ENCODE data around the gene IMMP2L. TPM values are rescaled to one million over a fixed set of nuclear protein-coding genes. Genes with fewer than 3 reads are reported as not detected.
A peak's percentile ranks its signal among the peaks of the same experiment; 100 is the strongest.

IMMP2L gene
- polyA plus RNA-seq, 1 donor from 2014 or later, result 23.2 TPM

DNA sequence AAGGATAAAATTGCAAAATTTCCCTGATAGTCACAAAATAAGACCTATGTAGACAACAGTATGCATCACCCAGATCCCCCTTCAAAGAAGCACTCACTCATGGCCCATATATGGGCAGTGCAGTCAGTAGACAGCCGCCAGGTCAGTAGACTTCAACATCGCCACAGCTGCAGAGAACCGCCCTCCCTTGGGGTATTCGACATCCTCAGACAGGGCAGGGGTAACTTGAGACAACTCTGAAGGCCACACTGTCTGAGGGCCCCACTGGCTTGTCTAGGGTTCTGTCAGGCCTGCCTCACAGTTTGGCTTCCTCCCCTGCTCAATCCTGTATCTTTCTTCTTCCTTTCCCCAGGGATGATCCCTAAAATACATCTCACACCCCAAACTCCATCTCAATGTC is 172.3 kb downstream of the IMMP2L start:
- Mint-ChIP-seq H3K4me1 (peaks cover 13 to 18% (median 16%) of the 10 kb centered on the region in 3 donors), H3K27ac (no peak overlapping the region), H3K9me3 (peaks cover 0 to 9% (median 0%) of the 10 kb centered on the region in 3 donors)

DNA sequence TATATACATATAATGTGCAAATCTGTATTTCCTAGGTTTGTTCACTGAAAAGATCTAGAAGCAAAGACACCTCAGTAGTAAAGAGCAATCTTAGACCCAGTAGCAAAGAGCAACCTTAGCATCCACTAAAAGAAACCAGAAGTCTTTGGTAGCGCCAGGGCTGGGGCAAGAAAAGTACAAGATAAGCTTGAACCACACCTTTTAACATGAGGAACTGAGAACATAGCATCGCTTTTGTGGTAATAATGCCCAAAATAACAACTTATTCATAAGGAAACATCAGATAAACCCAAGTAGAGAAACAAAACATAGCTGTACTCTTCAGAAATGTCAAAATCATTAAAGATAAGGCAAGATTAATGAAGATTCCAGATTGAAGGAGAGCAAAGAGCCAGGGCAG is 173.4 kb downstream of the IMMP2L start:
- Mint-ChIP-seq H3K27ac (peak overlapping the region in 1 of 3 donors; percentile 3), H3K27me3 (no peaks in the 10 kb centered on the region), H3K4me3 (peak overlapping the region in 1 of 4 donors; percentile 87), H3K9me3 (peaks cover 0 to 7% (median 0%) of the 10 kb centered on the region in 3 donors), H3K4me1 (peaks cover 13 to 18% (median 16%) of the 10 kb centered on the region in 3 donors), H3K36me3 (peaks cover 14% of the 10 kb centered on the region)

More for the DNA sequence above, 172.3 kb downstream of the IMMP2L start:
- Mint-ChIP-seq H3K27me3 (no peaks in the 10 kb centered on the region), H3K4me3 (peak overlapping the region in 1 of 4 donors; percentile 13), H3K36me3 (peaks cover 14% of the 10 kb centered on the region)

DNA sequence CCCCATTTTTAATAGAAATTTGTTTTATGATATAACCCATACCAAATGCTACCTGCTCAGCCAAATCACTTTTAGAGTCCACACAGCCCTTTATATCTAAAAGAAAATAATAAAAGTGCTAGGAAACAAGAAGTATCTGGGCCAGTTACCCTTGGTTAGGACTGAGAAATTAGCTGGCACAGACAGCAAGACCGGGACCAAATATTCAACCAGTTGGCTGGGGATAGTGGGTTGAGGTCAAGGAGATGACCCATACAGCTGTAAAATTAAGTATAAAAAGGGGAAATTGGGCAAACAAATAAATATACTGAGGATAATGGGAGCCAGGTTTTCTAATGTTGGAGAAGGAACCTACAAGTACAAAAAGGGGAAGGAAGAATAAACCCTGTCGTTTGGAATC is 174.3 kb downstream of the IMMP2L start:
- peaks cover 13% of the 10 kb centered on the region for H3K36me3 Mint-ChIP-seq
- H3K4me1 Mint-ChIP-seq, result peaks cover 13 to 14% (median 14%) of the 10 kb centered on the region in 3 donors
- H3K27ac Mint-ChIP-seq, result no peak overlapping the region
- peaks cover 0 to 7% (median 0%) of the 10 kb centered on the region in 3 donors for H3K9me3 Mint-ChIP-seq
- no peak overlapping the region for H3K4me3 Mint-ChIP-seq
- H3K27me3 Mint-ChIP-seq, result no peaks in the 10 kb centered on the region

DNA sequence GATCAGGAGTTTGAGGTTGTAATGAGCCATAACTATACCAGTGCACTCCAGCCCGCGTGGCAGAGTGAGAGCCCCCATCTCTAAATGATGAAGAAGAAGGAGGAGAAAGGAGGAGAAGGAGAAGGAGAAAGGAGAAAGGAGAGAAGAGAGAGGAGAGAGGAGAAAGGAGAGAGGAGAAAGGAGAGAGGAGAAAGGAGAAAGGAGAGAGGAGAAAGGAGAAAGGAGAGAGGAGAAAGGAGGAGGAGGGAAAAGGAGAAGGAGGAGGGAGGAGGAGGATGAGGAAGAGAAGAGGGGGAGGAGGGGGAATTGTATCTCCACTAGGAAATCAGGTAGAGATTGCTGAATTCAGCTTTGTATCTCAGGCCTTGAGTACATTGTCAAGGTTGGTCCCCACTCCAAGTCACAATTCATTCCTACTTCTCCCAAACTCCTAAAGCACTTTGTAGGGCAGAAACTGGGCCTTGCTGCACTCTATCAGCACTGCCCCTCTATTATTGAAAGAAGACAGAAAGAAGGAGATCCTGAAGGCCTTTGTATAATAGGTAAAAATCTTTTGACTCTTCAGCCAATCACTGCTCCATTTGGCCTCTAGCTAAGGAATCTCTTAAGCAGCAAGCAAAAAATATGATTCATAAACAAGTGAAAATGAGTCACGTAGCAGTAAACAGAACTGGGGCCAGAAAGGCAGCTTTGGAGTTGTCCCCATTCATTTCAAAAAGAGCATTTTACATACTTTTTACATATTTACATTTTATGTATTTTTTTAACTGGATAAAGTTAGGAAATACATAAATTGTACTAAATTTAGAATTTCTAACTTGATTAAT is 178.0 kb downstream of the IMMP2L start:
- peaks cover 10 to 13% (median 11%) of the 10 kb centered on the region in 3 donors for H3K4me1 Mint-ChIP-seq
- H3K9me3 Mint-ChIP-seq, result peaks cover 0 to 2% (median 0%) of the 10 kb centered on the region in 3 donors
- H3K27ac Mint-ChIP-seq, result no peak overlapping the region
- no peaks in the 10 kb centered on the region for H3K27me3 Mint-ChIP-seq
- H3K36me3 Mint-ChIP-seq, result peaks cover 3% of the 10 kb centered on the region
- no peak overlapping the region for H3K4me3 Mint-ChIP-seq

DNA sequence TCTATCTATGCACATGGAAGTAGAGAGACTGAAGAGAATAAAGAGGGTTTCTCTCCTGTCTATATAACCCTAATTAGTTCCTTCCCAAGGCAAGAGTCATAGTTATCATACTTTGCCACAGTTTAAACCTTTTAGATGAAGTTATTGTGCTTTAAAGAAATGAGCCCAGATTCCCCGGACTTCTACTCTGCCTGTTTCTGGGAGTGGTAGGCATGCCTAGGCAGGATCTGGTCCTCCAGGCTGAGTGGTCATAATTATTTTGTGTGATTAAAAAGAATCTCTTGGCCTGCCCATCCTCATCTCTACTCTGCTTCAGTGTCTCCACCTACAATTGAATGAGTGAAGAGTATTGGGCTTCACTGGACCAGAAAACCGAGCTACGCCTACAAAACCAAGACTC is 179.2 kb downstream of the IMMP2L start:
- peaks cover 3% of the 10 kb centered on the region for H3K36me3 Mint-ChIP-seq
- no peaks in the 10 kb centered on the region for H3K27me3 Mint-ChIP-seq
- H3K9me3 Mint-ChIP-seq, result no peaks in the 10 kb centered on the region
- no peak overlapping the region for H3K27ac Mint-ChIP-seq
- peaks cover 1 to 3% (median 2%) of the 10 kb centered on the region in 3 donors for H3K4me1 Mint-ChIP-seq
- no peak overlapping the region for H3K4me3 Mint-ChIP-seq

DNA sequence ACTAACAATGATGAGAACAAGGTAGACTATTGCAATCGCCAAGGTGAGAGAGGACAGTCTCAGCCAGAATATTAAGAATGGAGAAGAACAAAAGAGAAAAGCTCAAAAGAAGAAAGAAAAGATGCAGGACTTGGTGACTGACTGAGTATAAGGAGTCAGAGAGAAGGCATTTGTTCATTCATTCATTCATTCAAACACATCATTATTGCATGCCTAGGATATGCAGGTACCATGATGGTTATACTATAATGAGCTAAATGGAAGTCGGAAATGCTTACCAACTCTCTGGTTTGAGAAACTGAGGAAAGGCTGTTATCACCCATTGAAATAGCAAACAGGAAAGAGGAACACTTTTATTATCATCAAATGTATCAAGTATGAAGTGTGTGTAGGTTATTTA is 180.7 kb downstream of the IMMP2L start:
- H3K4me3 Mint-ChIP-seq, result no peak overlapping the region
- H3K9me3 Mint-ChIP-seq, result no peaks in the 10 kb centered on the region
- H3K27me3 Mint-ChIP-seq, result no peaks in the 10 kb centered on the region
- peaks cover 0 to 3% (median 1%) of the 10 kb centered on the region in 3 donors for H3K4me1 Mint-ChIP-seq
- peaks cover 3% of the 10 kb centered on the region for H3K36me3 Mint-ChIP-seq
- no peak overlapping the region for H3K27ac Mint-ChIP-seq

DNA sequence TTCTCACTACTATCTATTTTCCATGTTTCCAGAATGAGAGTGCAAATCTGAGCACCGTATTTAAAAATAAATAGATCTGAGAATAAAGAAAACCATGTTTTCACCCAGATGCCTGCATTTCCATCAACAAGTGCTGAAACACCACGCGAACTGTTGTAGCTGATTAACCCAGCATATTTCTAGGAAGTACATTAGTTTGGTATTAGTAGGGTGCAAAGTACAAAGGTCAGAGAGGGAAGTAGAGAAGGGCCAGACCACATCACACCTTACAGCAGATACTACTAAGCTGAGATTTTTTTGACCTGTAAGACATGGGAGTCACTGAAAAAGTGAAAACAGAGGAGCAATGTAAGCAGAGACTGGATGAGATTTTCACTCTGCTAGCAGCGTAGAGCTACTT is 181.3 kb downstream of the IMMP2L start:
- H3K4me3 Mint-ChIP-seq, result no peak overlapping the region
- no peaks in the 10 kb centered on the region for H3K27me3 Mint-ChIP-seq
- no peaks in the 10 kb centered on the region for H3K9me3 Mint-ChIP-seq
- peaks cover 0 to 3% (median 1%) of the 10 kb centered on the region in 3 donors for H3K4me1 Mint-ChIP-seq
- H3K36me3 Mint-ChIP-seq, result peaks cover 3% of the 10 kb centered on the region
- H3K27ac Mint-ChIP-seq, result no peak overlapping the region

DNA sequence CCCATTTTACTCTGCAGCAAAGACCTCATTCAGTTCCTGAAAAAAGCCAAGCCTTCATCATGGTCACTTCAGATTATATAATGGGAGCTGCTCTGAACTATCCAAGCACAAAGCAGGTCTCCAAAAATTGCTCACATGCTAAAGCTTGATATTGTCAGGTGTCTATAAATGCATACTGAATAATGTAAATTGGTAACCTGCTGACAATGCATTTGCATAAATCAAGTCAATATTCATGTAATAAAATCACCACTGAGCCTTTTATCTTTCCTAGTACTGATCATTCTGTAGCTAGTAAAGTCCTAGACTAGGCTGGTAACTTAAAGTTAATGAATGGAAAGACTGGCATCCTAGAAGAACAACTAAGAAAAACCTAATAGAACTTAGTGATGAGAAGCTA is 188.3 kb downstream of the IMMP2L start:
- no peaks in the 10 kb centered on the region for H3K9me3 Mint-ChIP-seq
- no peak overlapping the region for H3K27ac Mint-ChIP-seq
- peaks cover 2% of the 10 kb centered on the region for H3K36me3 Mint-ChIP-seq
- no peaks in the 10 kb centered on the region for H3K4me1 Mint-ChIP-seq
- H3K27me3 Mint-ChIP-seq, result no peaks in the 10 kb centered on the region
- H3K4me3 Mint-ChIP-seq, result no peak overlapping the region

DNA sequence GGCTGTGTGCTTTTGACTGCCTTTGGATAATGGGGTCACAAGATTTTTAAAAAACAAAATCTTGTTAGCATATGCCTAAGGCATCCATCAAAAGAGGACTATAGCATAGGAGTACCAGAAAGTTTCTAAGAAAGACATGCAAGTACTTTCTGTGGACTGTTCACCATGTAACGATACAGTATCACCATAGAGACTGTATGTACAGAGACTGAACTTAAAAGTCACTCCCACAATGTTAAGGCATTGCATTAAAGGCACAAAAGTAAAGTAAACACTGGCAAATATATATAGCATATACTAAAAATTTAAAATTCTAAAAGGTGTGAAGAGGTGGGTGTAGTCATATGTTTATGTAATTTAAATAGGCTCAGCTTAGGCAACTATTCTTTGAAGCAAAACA is 190.9 kb downstream of the IMMP2L start:
- no peaks in the 10 kb centered on the region for H3K4me1 Mint-ChIP-seq
- H3K4me3 Mint-ChIP-seq, result no peak overlapping the region
- H3K27ac Mint-ChIP-seq, result no peak overlapping the region
- no peaks in the 10 kb centered on the region for H3K27me3 Mint-ChIP-seq
- H3K36me3 Mint-ChIP-seq, result peaks cover 2% of the 10 kb centered on the region
- no peaks in the 10 kb centered on the region for H3K9me3 Mint-ChIP-seq

DNA sequence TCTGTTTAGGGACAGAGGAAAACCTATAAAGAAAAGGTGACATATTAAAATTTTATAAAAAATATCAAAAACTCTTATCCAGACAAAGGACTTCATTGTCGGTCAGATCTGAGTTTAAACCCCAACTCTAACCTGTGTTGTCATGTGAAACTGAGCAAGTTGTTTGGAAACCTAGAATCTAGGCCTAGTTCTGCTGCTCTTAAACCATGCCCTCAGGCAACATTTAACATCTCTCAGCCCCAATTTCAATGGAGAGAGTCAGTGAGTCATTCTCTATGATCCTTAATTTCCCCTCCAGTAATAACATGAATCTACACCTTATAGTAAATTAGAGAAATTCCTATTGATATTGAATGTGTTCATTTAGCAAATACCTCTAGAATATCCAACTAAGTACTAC is 192.3 kb downstream of the IMMP2L start:
- no peaks in the 10 kb centered on the region for H3K27me3 Mint-ChIP-seq
- no peaks in the 10 kb centered on the region for H3K9me3 Mint-ChIP-seq
- peaks cover 2% of the 10 kb centered on the region for H3K36me3 Mint-ChIP-seq
- H3K4me1 Mint-ChIP-seq, result no peaks in the 10 kb centered on the region
- H3K27ac Mint-ChIP-seq, result no peak overlapping the region
- no peak overlapping the region for H3K4me3 Mint-ChIP-seq

DNA sequence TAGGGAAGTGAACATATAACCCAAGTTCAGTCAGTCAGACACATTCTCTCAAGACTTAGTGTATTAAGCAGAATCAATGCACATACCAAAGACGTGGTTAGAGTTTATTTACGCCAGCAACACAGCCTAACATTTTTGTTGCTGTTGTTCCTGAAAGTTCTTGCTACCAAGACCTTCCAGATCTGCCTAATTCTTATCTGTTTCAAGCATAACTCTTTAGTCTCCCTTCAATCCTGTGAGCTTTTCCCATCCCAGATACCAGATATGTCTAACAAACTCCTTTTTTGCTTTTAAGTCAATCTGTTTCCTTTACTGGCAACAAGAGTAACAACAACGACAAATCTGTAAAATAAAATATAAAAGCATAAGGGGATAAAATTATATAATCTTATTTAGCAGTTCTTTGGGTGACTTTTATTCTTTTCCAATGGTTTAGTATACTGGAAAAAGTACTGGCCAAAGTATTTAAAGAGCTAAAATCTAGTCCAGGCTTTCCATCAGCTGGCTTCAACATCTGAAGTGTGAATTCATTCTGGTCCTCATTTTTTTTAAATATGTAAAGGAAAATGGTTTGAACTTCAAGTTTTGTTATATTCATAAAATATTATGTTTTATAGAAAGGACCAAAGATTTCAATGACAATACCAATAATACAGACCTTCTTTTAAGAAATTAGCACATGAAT is 193.8 kb downstream of the IMMP2L start:
- H3K4me1 Mint-ChIP-seq, result no peaks in the 10 kb centered on the region
- H3K27ac Mint-ChIP-seq, result no peak overlapping the region
- peaks cover 2% of the 10 kb centered on the region for H3K36me3 Mint-ChIP-seq

DNA sequence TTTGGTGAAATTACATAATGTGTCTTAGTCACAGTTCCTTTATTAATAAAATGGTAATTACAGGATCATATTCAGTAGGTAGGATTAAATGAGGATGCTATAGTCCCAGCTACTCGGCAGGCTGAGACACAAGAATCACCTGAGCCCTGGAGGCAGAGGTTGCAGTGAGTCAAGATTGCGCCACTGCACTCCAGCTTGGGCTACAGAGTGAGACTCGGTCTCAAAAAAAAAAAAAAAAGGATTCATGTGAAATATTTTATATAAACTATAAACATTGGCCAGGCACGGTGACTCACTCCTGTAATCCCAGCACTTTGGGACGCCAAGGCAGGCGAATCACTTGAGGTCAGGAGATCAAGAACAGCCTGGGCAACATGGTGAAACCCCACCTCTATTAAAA is 197.9 kb downstream of the IMMP2L start:
- Mint-ChIP-seq H3K4me1 (peaks cover 0 to 2% (median 0%) of the 10 kb centered on the region in 3 donors), H3K27me3 (no peaks in the 10 kb centered on the region), H3K9me3 (no peaks in the 10 kb centered on the region), H3K36me3 (peaks cover 3% of the 10 kb centered on the region), H3K27ac (no peak overlapping the region), H3K4me3 (no peak overlapping the region)

More for the DNA sequence above, 193.8 kb downstream of the IMMP2L start:
- no peaks in the 10 kb centered on the region for H3K27me3 Mint-ChIP-seq
- H3K9me3 Mint-ChIP-seq, result no peaks in the 10 kb centered on the region
- H3K4me3 Mint-ChIP-seq, result no peak overlapping the region

DNA sequence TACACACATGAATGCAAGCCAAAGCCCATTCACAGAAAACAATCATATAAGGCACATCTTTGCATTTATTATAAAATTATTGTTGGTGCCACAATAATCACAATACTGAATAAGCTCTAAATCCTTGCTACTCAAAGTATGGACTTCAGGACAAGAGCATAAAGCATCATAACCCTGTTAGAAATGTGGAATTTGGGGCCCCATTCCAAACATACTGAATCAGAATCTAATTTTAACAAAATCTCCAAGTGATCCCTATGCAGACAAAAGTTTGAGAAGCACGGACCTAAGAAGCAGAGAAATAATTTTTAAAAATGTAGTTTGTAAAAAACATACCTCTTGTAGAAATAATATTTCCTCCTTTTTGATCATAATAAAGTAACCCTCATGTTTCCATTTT is 199.2 kb downstream of the IMMP2L start:
- Mint-ChIP-seq H3K9me3 (no peaks in the 10 kb centered on the region), H3K4me3 (no peak overlapping the region), H3K4me1 (peaks cover 0 to 2% (median 0%) of the 10 kb centered on the region in 3 donors), H3K27ac (no peak overlapping the region), H3K36me3 (peaks cover 3% of the 10 kb centered on the region), H3K27me3 (no peaks in the 10 kb centered on the region)

DNA sequence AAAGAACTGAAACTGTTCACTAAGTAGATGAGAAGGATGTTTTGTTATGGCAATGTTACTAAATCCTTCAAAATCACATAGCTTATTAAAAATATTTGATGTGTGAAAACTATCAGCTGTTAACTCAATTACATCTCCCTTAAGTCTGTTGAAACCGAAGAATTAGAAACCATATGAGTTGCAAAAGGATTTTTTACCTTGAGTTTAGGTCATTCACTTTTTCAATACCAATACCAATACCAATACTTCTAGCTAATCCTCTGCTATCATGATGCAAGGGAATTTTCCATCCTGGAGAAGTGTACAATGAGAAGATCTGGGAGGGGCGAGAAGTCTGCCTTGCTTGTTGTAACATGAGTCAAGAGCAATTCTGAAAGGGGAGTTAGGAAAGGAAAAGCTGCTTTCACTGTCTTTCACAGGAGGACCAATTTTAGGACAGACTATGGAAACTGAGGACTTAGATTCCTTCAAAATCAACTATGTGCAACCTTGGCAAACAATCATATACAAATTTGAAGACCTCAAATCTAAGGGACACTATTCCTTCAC is 199.7 kb downstream of the IMMP2L start:
- Mint-ChIP-seq H3K27ac (no peak overlapping the region), H3K9me3 (no peaks in the 10 kb centered on the region), H3K27me3 (no peaks in the 10 kb centered on the region)

DNA sequence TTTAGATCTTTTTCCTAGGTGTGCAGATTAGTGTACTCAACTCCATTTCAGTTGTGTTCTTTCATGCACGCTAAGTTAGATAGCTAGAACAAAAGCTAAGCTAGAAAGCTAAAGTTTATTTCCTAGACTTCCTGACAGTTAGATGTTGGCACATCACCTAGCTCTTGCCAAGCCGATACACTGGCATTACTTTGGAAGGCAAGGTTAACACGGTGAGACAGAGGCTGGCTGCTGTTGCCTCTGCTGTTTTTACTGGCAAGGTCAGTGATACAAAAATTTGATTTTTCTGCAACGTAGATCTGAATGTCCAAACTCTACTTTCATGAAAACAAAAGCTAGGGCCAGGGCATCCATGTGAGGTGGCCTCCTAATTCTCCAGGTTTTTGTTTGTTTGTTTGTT is 203.4 kb downstream of the IMMP2L start:
- peaks cover 3% of the 10 kb centered on the region for H3K36me3 Mint-ChIP-seq
- no peaks in the 10 kb centered on the region for H3K9me3 Mint-ChIP-seq
- H3K4me1 Mint-ChIP-seq, result peaks cover 0 to 3% (median 2%) of the 10 kb centered on the region in 3 donors
- H3K27me3 Mint-ChIP-seq, result no peaks in the 10 kb centered on the region
- H3K4me3 Mint-ChIP-seq, result no peak overlapping the region
- H3K27ac Mint-ChIP-seq, result no peak overlapping the region

More for the DNA sequence above, 199.7 kb downstream of the IMMP2L start:
- Mint-ChIP-seq H3K4me1 (peaks cover 0 to 3% (median 2%) of the 10 kb centered on the region in 3 donors), H3K36me3 (peaks cover 3% of the 10 kb centered on the region), H3K4me3 (no peak overlapping the region)
